ENCODE data around the gene PTTG2. TPM values are rescaled to one million over a fixed set of nuclear protein-coding genes. Genes with fewer than 3 reads are reported as not detected.

The PTTG2 gene
- total and polyA plus RNA-seq, 2 experiments from 2014 or later: 1.1 TPM; not detected in 1

DNA sequence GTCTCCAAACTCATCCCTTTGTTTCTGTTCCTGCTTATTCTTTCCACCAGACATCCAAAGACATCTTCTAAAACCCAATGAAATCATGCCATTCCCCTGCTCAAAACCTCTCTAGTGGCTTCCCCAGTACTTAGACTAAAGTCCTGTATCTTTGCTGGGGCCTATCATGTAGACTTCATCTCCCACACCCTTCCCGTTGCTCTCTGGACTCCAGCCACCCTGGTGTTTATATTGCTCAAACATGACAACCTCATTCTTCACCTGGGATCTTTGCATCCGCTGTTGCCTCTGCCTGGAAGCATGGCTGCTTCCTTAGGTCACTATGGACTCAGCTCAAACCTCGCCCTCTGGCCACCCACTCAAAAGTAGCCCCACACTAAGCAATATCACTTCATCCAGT is 45.7 kb upstream of the PTTG2 start:
- Histone ChIP-seq H3K9me2 (ENCODE audit: insufficient read depth) (peaks cover 4% of the 10 kb centered on the region), H3K27ac (ENCODE audit: low read depth) (no peak overlapping the region), H3K4me3 (no peak overlapping the region), H3K4me1 (ENCODE audit: insufficient read depth) (peaks cover 3% of the 10 kb centered on the region; the same call in 1 of the 2 replicates), H3K36me3 (ENCODE audit: insufficient read depth) (no peaks in the 10 kb centered on the region), H4K20me1 (replicated peaks; ENCODE audit: insufficient read depth) (no peaks in the 10 kb centered on the region), H3F3A (replicated peaks; ENCODE audit: low read depth) (no peaks in the 10 kb centered on the region), H3K27me3 (ENCODE audit: insufficient read depth) (no peaks in the 10 kb centered on the region), H3K4me2 (no peak overlapping the region), H2AFZ (no peak overlapping the region), H3K79me2 (replicated peaks; ENCODE audit: insufficient read depth) (no peaks in the 10 kb centered on the region)
- Mint-ChIP-seq H3K9me3 (no peaks in the 10 kb centered on the region), H3K27ac (no peak overlapping the region), H3K36me3 (ENCODE audit: low read depth) (no peaks in the 10 kb centered on the region), H3K4me3 (no peak overlapping the region), H3K4me1 (peaks cover 9% of the 10 kb centered on the region; the same call in 2 of the 3 replicates), H3K27me3 (ENCODE audit: insufficient read depth, low read depth, poor library complexity) (no peaks in the 10 kb centered on the region)
- DNase-seq (ENCODE audit: low spot score) (no peak), ATAC-seq (no peak)
- TF ChIP-seq, protein P1, sequence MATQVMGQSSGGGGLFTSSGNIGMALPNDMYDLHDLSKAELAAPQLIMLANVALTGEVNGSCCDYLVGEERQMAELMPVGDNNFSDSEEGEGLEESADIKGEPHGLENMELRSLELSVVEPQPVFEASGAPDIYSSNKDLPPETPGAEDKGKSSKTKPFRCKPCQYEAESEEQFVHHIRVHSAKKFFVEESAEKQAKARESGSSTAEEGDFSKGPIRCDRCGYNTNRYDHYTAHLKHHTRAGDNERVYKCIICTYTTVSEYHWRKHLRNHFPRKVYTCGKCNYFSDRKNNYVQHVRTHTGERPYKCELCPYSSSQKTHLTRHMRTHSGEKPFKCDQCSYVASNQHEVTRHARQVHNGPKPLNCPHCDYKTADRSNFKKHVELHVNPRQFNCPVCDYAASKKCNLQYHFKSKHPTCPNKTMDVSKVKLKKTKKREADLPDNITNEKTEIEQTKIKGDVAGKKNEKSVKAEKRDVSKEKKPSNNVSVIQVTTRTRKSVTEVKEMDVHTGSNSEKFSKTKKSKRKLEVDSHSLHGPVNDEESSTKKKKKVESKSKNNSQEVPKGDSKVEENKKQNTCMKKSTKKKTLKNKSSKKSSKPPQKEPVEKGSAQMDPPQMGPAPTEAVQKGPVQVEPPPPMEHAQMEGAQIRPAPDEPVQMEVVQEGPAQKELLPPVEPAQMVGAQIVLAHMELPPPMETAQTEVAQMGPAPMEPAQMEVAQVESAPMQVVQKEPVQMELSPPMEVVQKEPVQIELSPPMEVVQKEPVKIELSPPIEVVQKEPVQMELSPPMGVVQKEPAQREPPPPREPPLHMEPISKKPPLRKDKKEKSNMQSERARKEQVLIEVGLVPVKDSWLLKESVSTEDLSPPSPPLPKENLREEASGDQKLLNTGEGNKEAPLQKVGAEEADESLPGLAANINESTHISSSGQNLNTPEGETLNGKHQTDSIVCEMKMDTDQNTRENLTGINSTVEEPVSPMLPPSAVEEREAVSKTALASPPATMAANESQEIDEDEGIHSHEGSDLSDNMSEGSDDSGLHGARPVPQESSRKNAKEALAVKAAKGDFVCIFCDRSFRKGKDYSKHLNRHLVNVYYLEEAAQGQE (IDR thresholded peaks at IDR 0.05; ENCODE audit: unreplicated experiment): no peak

DNA sequence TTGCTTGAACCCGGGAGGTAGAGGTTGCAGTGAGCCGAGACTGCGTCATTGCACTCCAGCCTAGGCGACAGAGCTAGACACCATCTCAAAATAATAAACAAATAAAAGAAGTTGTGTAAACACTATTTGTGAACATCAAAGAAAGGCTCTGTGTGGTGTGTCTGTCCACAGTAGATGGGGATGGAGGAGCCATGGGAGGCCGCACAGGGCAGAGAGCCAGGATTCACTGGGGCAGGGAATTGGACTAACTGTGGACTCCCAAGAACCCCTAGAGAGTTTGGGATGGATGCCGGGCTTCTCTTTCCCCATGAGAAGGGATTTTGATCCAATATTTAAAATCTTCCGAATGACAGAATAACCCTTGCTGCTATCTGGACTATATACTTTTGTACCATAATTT is 42.8 kb upstream of the PTTG2 start:
- Histone ChIP-seq H4K20me1 (replicated peaks; ENCODE audit: insufficient read depth) (no peaks in the 10 kb centered on the region), H3K79me2 (replicated peaks; ENCODE audit: insufficient read depth) (no peaks in the 10 kb centered on the region), H3K27me3 (ENCODE audit: insufficient read depth) (no peaks in the 10 kb centered on the region), H3K9me2 (ENCODE audit: insufficient read depth) (peaks cover 4% of the 10 kb centered on the region), H2AFZ (no peak overlapping the region), H3K4me1 (ENCODE audit: insufficient read depth) (no peaks in the 10 kb centered on the region), H3K27ac (ENCODE audit: low read depth) (no peak overlapping the region), H3F3A (replicated peaks; ENCODE audit: low read depth) (no peaks in the 10 kb centered on the region), H3K4me3 (no peak overlapping the region), H3K4me2 (no peak overlapping the region), H3K36me3 (ENCODE audit: insufficient read depth) (no peaks in the 10 kb centered on the region)
- Mint-ChIP-seq H3K4me1 (no peaks in the 10 kb centered on the region), H3K4me3 (no peak overlapping the region), H3K36me3 (ENCODE audit: low read depth) (no peaks in the 10 kb centered on the region), H3K27ac (no peak overlapping the region), H3K9me3 (no peaks in the 10 kb centered on the region), H3K27me3 (ENCODE audit: insufficient read depth, low read depth, poor library complexity) (no peaks in the 10 kb centered on the region)
- DNase-seq (ENCODE audit: low spot score) (no peak), ATAC-seq (no peak)
- TF ChIP-seq EZH2phosphoT487 (IDR thresholded peaks at IDR 0.05; ENCODE audit: unreplicated experiment) (no peak), EZH2 (IDR thresholded peaks at IDR 0.05; ENCODE audit: low read depth, unreplicated experiment) (no peak), NANOG (IDR thresholded peaks at IDR 0.05; ENCODE audit: borderline replicate concordance) (no peak), POLR2AphosphoS5 (IDR thresholded peaks at IDR 0.05; ENCODE audit: low read depth) (no peak), STAT1 (IDR thresholded peaks at IDR 0.05; ENCODE audit: unreplicated experiment) (no peak)
- TF ChIP-seq, protein P2, sequence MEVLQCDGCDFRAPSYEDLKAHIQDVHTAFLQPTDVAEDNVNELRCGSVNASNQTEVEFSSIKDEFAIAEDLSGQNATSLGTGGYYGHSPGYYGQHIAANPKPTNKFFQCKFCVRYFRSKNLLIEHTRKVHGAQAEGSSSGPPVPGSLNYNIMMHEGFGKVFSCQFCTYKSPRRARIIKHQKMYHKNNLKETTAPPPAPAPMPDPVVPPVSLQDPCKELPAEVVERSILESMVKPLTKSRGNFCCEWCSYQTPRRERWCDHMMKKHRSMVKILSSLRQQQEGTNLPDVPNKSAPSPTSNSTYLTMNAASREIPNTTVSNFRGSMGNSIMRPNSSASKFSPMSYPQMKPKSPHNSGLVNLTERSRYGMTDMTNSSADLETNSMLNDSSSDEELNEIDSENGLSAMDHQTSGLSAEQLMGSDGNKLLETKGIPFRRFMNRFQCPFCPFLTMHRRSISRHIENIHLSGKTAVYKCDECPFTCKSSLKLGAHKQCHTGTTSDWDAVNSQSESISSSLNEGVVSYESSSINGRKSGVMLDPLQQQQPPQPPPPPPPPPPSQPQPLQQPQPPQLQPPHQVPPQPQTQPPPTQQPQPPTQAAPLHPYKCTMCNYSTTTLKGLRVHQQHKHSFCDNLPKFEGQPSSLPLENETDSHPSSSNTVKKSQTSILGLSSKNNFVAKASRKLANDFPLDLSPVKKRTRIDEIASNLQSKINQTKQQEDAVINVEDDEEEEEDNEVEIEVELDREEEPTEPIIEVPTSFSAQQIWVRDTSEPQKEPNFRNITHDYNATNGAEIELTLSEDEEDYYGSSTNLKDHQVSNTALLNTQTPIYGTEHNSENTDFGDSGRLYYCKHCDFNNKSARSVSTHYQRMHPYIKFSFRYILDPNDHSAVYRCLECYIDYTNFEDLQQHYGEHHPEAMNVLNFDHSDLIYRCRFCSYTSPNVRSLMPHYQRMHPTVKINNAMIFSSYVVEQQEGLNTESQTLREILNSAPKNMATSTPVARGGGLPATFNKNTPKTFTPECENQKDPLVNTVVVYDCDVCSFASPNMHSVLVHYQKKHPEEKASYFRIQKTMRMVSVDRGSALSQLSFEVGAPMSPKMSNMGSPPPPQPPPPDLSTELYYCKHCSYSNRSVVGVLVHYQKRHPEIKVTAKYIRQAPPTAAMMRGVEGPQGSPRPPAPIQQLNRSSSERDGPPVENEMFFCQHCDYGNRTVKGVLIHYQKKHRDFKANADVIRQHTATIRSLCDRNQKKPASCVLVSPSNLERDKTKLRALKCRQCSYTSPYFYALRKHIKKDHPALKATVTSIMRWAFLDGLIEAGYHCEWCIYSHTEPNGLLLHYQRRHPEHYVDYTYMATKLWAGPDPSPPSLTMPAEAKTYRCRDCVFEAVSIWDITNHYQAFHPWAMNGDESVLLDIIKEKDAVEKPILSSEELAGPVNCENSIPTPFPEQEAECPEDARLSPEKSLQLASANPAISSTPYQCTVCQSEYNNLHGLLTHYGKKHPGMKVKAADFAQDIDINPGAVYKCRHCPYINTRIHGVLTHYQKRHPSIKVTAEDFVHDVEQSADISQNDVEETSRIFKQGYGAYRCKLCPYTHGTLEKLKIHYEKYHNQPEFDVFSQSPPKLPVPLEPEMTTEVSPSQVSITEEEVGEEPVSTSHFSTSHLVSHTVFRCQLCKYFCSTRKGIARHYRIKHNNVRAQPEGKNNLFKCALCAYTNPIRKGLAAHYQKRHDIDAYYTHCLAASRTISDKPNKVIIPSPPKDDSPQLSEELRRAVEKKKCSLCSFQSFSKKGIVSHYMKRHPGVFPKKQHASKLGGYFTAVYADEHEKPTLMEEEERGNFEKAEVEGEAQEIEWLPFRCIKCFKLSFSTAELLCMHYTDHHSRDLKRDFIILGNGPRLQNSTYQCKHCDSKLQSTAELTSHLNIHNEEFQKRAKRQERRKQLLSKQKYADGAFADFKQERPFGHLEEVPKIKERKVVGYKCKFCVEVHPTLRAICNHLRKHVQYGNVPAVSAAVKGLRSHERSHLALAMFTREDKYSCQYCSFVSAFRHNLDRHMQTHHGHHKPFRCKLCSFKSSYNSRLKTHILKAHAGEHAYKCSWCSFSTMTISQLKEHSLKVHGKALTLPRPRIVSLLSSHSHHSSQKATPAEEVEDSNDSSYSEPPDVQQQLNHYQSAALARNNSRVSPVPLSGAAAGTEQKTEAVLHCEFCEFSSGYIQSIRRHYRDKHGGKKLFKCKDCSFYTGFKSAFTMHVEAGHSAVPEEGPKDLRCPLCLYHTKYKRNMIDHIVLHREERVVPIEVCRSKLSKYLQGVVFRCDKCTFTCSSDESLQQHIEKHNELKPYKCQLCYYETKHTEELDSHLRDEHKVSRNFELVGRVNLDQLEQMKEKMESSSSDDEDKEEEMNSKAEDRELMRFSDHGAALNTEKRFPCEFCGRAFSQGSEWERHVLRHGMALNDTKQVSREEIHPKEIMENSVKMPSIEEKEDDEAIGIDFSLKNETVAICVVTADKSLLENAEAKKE (CRISPR knock-in tag; IDR thresholded peaks at IDR 0.05): no peak
- TF ChIP-seq, protein P3, sequence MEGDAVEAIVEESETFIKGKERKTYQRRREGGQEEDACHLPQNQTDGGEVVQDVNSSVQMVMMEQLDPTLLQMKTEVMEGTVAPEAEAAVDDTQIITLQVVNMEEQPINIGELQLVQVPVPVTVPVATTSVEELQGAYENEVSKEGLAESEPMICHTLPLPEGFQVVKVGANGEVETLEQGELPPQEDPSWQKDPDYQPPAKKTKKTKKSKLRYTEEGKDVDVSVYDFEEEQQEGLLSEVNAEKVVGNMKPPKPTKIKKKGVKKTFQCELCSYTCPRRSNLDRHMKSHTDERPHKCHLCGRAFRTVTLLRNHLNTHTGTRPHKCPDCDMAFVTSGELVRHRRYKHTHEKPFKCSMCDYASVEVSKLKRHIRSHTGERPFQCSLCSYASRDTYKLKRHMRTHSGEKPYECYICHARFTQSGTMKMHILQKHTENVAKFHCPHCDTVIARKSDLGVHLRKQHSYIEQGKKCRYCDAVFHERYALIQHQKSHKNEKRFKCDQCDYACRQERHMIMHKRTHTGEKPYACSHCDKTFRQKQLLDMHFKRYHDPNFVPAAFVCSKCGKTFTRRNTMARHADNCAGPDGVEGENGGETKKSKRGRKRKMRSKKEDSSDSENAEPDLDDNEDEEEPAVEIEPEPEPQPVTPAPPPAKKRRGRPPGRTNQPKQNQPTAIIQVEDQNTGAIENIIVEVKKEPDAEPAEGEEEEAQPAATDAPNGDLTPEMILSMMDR (conservative IDR thresholded peaks at IDR 0.05; ENCODE audit: low read depth in 2 of 2): no peak
- TF ChIP-seq, protein P4, sequence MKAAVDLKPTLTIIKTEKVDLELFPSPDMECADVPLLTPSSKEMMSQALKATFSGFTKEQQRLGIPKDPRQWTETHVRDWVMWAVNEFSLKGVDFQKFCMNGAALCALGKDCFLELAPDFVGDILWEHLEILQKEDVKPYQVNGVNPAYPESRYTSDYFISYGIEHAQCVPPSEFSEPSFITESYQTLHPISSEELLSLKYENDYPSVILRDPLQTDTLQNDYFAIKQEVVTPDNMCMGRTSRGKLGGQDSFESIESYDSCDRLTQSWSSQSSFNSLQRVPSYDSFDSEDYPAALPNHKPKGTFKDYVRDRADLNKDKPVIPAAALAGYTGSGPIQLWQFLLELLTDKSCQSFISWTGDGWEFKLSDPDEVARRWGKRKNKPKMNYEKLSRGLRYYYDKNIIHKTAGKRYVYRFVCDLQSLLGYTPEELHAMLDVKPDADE (IDR thresholded peaks at IDR 0.05): no peak
